PC-9 (cell line): ENCODE measurements around the gene GABRR1.

Source experiments
- CTCF ChIP-seq: fragments of 200-600 bp; sonication (generic); conservative IDR thresholded peaks from 2 replicates; pipeline ENCODE4 v1.6.1; 2017; ENCODE audit warnings: mixed run types, antibody characterized with exemption, mild to moderate bottlenecking, moderate library complexity
- EZH2 ChIP-seq: fragments of 200-600 bp; sonication (generic); IDR thresholded peaks from 2 replicates; pipeline ENCODE4 v1.8.0; 2017; ENCODE audit warnings: antibody characterized with exemption, low read depth

DNA sequence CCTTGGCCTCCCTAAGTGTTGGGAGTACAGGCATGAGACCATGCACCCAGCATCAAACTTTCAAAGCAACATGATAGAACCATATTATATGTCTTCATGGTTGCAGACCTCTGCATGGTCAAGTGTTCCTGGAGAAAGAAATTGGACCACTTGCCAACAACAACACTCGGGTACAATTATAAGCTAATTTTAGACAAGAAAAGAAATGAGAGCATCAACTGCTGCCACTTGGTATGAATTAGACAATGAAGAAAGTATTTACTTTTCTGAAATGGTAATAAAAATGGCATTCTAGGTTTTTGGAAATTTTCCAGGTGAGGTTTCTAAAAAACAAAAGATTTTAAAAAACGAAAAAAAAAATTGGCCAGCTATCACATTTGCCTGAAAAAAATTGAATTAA is 79.0 kb downstream of the GABRR1 start:
- TF ChIP-seq CTCF (no peak), EZH2 (no peak)
